Effector memory CD4-positive, alpha-beta T cell (primary cell): Measurements from ENCODE around the gene DNM1L.
A peak's percentile ranks its signal among the peaks of the same experiment; 100 is the strongest.

Experiments
- DNase-seq, 3 donors: peaks; one replicate each; pipeline ENCODE4 v3.0.0-alpha.2; 2020
- H3K27ac ChIP-seq: 2 replicates; pipeline ENCODE4 v1.7.0; 2013; ENCODE audit warnings: mild to moderate bottlenecking, low read length, moderate library complexity; ENCODE audit not compliant: insufficient read depth, poor library complexity, severe bottlenecking
- H3K27me3 ChIP-seq: replicated peaks from 2 replicates; pipeline ENCODE4 v1.7.0; 2013; ENCODE audit warnings: mild to moderate bottlenecking, low read length; ENCODE audit not compliant: insufficient read depth, control insufficient read depth, poor library complexity, severe bottlenecking
- H3K36me3 ChIP-seq: 2 replicates; pipeline ENCODE4 v1.7.0; 2013; ENCODE audit warnings: mild to moderate bottlenecking, low read length, moderate library complexity; ENCODE audit not compliant: control insufficient read depth, insufficient read depth
- H3K4me1 ChIP-seq: 2 replicates; pipeline ENCODE4 v1.7.0; 2013; ENCODE audit warnings: low read length, mild to moderate bottlenecking; ENCODE audit not compliant: control insufficient read depth, insufficient read depth, poor library complexity, severe bottlenecking
- H3K4me3 ChIP-seq: 2 replicates; pipeline ENCODE4 v1.7.0; 2013; ENCODE audit warnings: low read length, low read depth, mild to moderate bottlenecking; ENCODE audit not compliant: insufficient read depth, poor library complexity, severe bottlenecking
- H3K9me3 ChIP-seq: 2 replicates; pipeline ENCODE4 v1.7.0; 2013; ENCODE audit warnings: mild to moderate bottlenecking, low read length, moderate library complexity; ENCODE audit not compliant: control insufficient read depth
- total RNA-seq, 3 donors: gene quantifications; one replicate each; lab custom pipeline; 2026; lab: John Stamatoyannopoulos, UW

Gene DNM1L
- 74.2 to 84.0 (median 78.0) reads per million in 3 donors for total RNA-seq

GRCh38 chr12:32679091-32679919 is at the start of gene DNM1L:
TSS of gene DNM1L (plus strand) at chr12:32679301. CDS start at chr12:32679364, 63 bp downstream.
- H3K36me3 ChIP-seq = no peaks in the 10 kb centered on the region
- peak within 1 kb of the TSS; percentile 77 for H3K27ac ChIP-seq
- no peaks in the 10 kb centered on the region for H3K4me1 ChIP-seq
- H3K27me3 ChIP-seq = no peaks in the 10 kb centered on the region
- peak; percentile 81 to 88 (median 87) for DNase-seq
- peak within 1 kb of the TSS; percentile 75 for H3K4me3 ChIP-seq
- H3K9me3 ChIP-seq = no peaks in the 10 kb centered on the region

DNA sequence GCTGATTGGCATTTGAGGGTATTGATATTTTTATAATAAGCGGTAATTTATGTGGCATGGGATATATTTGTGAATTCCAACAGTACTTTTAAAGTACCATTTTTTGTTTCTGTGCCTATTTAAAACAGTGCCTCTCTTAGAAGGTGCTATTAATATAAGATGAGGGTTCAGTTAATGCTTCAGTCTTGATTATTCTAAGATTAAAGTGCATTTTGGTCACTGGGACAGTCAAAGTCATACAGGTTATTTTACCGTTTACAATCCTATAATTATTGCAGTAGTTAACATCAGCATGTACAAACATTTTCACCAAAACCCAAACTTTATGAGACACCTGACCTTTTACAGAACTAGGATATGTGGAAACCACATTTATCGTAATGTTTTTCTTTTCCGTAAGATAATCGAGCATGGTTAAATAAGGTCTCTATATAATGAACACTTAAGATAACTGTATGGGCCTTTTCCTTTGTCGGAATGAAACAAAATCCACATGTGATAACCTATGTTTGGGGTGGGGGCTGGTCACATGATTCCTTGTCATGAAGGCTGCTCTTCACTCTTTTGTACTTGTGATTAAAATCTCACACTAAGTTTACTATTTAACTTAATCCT is 37.7 kb upstream of the DNM1L start:
- Histone ChIP-seq H3K4me3 (no peak overlapping the region), H3K27ac (no peak overlapping the region), H3K4me1 (no peaks in the 10 kb centered on the region), H3K36me3 (no peaks in the 10 kb centered on the region), H3K9me3 (no peaks in the 10 kb centered on the region), H3K27me3 (no peaks in the 10 kb centered on the region)
- DNase-seq = no peak

DNA sequence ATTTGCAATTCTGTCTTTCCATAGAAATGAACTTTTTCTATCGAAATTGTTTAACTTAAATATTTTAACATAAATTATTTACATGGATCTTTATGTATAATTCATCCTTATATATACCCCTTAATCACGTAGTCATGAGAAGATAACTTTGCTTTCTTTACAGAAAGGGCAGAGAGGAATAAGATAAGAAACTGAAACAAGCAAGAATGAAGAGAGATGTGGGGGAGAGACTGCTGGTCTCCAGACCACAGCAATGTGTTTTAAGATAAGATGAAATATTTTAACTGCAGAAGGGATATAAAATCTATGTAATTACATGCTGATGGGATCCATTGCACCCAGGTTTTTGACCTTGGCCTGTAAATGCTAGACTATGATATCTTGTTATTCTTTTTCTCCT is 34.7 kb upstream of the DNM1L start:
- no peaks in the 10 kb centered on the region for H3K9me3 ChIP-seq
- no peak overlapping the region for H3K4me3 ChIP-seq
- no peaks in the 10 kb centered on the region for H3K36me3 ChIP-seq
- H3K27me3 ChIP-seq = no peaks in the 10 kb centered on the region
- H3K27ac ChIP-seq = no peak overlapping the region
- no peak for DNase-seq
- H3K4me1 ChIP-seq = no peaks in the 10 kb centered on the region

GRCh38 chr12:32647275-32647674 is 31.8 kb upstream of the DNM1L start:
- DNase-seq = no peak
- no peaks in the 10 kb centered on the region for H3K36me3 ChIP-seq
- H3K27me3 ChIP-seq = no peaks in the 10 kb centered on the region
- no peaks in the 10 kb centered on the region for H3K4me1 ChIP-seq
- no peak overlapping the region for H3K4me3 ChIP-seq
- no peaks in the 10 kb centered on the region for H3K9me3 ChIP-seq
- no peak overlapping the region for H3K27ac ChIP-seq

DNA sequence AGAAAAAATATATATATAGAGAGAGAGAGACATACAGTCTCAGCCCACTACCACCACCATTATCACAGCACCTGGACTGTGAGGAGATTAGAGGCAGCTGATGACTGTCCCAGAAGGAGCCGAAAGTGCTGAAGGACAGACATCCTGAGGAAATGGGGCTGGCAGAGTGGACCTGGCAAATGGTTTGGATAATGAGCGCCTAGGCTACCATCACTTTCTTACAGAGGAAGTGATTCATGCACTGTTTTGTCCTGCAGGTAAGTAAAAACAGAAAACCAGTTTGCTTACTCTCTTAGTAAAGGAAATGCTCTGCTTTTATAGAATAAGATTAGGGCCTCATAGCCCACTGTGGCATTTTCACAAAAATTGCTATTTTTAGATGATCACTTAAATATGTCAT is 28.6 kb upstream of the DNM1L start:
- H3K9me3 ChIP-seq = no peaks in the 10 kb centered on the region
- no peak for DNase-seq
- H3K27me3 ChIP-seq = no peaks in the 10 kb centered on the region
- no peaks in the 10 kb centered on the region for H3K4me1 ChIP-seq
- no peak overlapping the region for H3K27ac ChIP-seq
- no peak overlapping the region for H3K4me3 ChIP-seq
- no peaks in the 10 kb centered on the region for H3K36me3 ChIP-seq

DNA sequence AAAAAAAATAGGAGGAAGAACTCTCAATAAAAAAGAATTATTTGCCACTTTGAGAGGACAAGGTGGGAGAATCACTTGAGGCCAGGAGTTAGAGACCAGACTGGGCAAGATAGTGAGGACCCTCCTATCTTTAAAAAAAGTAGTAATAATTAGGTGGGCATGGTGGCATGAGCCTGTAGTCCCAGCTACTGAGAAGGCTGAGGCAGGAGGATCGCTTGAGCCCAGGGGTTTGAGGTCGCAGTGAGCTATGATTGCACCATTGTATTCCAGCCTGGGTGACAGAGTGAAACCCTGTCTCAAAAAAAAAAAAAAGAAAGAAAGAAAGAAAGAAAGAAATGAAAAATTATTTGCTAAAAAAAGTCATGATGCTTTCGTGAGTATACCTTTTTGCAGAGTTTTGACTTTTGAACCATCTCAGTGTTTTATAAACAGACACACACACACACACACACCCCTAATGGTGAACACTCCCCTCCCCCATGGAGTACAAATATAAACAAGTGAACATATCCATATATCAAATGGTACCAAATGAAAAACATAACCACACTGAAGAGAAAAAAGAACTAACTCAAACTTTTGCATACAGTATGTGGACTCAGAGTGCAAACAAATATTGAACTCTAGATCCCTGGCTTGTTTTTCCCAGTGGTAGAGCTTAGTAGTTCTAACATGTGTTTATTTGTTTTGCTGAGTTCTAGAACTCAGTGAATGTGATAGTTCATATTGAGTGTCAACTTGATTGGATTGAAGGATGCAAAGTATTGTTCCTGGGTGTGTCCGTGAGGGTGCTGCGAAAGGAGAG is 27.7 kb upstream of the DNM1L start:
- no peaks in the 10 kb centered on the region for H3K27me3 ChIP-seq
- no peak overlapping the region for H3K4me3 ChIP-seq
- H3K36me3 ChIP-seq = no peaks in the 10 kb centered on the region
- H3K9me3 ChIP-seq = no peaks in the 10 kb centered on the region
- no peak for DNase-seq
- H3K27ac ChIP-seq = no peak overlapping the region
- no peaks in the 10 kb centered on the region for H3K4me1 ChIP-seq

GRCh38 chr12:32651956-32652210 is 27.2 kb upstream of the DNM1L start:
- no peak overlapping the region for H3K4me3 ChIP-seq
- no peaks in the 10 kb centered on the region for H3K27me3 ChIP-seq
- H3K9me3 ChIP-seq = no peaks in the 10 kb centered on the region
- DNase-seq = no peak
- no peaks in the 10 kb centered on the region for H3K36me3 ChIP-seq
- no peak overlapping the region for H3K27ac ChIP-seq
- H3K4me1 ChIP-seq = no peaks in the 10 kb centered on the region

- Histone ChIP-seq H3K9me3 (no peaks in the 10 kb centered on the region), H3K36me3 (no peaks in the 10 kb centered on the region), H3K4me3 (no peak overlapping the region), H3K4me1 (no peaks in the 10 kb centered on the region), H3K27me3 (no peaks in the 10 kb centered on the region), H3K27ac (no peak overlapping the region)
- no peak for DNase-seq
Measured at GRCh38 chr12:32659908-32660440, 19.1 kb upstream of the DNM1L start.

DNA sequence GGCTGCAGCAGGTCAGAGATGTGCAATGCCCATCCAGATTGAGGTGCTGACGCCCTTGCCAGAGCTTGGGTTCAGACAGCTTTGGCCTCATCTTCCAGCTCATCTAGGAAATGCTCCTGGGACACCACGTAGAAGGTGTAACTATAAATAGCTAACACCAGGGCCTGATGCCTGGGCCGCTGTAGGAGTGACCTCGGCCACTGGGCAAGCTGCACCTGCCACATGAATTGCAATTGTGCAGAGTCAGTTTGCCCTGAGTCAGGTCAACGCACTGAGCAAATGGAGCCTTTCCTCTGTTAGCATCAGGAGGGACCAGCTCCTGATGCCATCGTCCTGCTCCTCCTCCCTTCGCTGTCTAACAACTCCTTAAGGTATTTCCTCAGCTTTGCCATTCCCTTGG is 17.4 kb upstream of the DNM1L start:
- H3K9me3 ChIP-seq = no peaks in the 10 kb centered on the region
- H3K4me1 ChIP-seq = no peaks in the 10 kb centered on the region
- H3K4me3 ChIP-seq = no peak overlapping the region
- DNase-seq = no peak
- no peaks in the 10 kb centered on the region for H3K27me3 ChIP-seq
- no peak overlapping the region for H3K27ac ChIP-seq
- H3K36me3 ChIP-seq = no peaks in the 10 kb centered on the region

DNA sequence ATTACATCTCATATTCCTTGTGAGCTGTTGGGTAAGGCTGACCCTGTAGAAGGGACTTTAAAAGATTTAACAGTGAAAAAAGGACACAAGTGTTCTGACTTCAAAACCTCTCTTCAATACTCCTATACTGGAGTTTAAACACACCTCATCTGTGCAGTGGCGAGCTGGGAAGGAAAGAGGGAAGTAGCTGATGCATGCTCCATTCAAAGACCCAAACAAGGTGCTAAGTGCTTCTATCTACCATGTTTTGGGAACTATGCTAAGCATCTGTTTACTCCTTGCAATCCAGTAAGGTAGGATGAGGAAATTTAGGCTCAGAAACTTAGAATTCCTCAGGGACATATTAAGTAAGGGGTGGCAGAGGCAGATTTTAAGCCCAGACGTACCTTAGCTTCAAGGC is 16.4 kb upstream of the DNM1L start:
- Histone ChIP-seq H3K4me1 (no peaks in the 10 kb centered on the region), H3K9me3 (no peaks in the 10 kb centered on the region), H3K36me3 (no peaks in the 10 kb centered on the region), H3K27me3 (no peaks in the 10 kb centered on the region), H3K27ac (no peak overlapping the region), H3K4me3 (no peak overlapping the region)
- no peak for DNase-seq
